CD14-positive monocyte (primary cell): ENCODE measurements around the gene TFAP2C. TPM values are rescaled to one million over a fixed set of nuclear protein-coding genes. Genes with fewer than 3 reads are reported as not detected.

Source experiments
- DNase-seq, 3 donors: peaks; one replicate each; pipeline ENCODE4 v3.0.0-alpha.2; 2011 to 2022
- H2AFZ ChIP-seq: 2 replicates; pipeline ENCODE4 v1.6.0; 2012; ENCODE audit warnings: mild to moderate bottlenecking, low read depth, low read length, inconsistent platforms; ENCODE audit not compliant: insufficient read depth, poor library complexity, severe bottlenecking
- H3K27ac ChIP-seq, 2 donors: 1 replicate in 1 of 2; 2 replicates in 1 of 2; pipeline ENCODE4 v1.5.1; 2012 to 2013; ENCODE audit warnings: low read length in 2 of 2, control low read depth in 1 of 2, inconsistent platforms in 1 of 2, low read depth in 1 of 2, mild to moderate bottlenecking in 1 of 2
- H3K27me3 ChIP-seq, 2 donors: one replicate each; pipeline versions ENCODE4 v1.6.0 to v1.6.1; 2011 to 2013; ENCODE audit warnings: low read length in 2 of 2; ENCODE audit not compliant: control insufficient read depth in 2 of 2, insufficient read depth in 2 of 2
- H3K36me3 ChIP-seq, 2 donors: replicated peaks in 1 of 2; 1 replicate in 1 of 2; 2 replicates in 1 of 2; pipeline versions ENCODE4 v1.5.1 to v1.6.1; 2012 to 2013; ENCODE audit warnings: low read length in 2 of 2, control low read depth in 1 of 2, inconsistent platforms in 1 of 2, mild to moderate bottlenecking in 1 of 2; ENCODE audit not compliant: insufficient read depth in 2 of 2, control insufficient read depth in 1 of 2
- H3K4me1 ChIP-seq, 2 donors: 1 replicate in 1 of 2; 2 replicates in 1 of 2; pipeline versions ENCODE4 v1.5.1 to v1.6.1; 2012 to 2013; ENCODE audit warnings: low read length in 2 of 2, control low read depth in 1 of 2, inconsistent platforms in 1 of 2, mild to moderate bottlenecking in 1 of 2, moderate library complexity in 1 of 2; ENCODE audit not compliant: insufficient read depth in 2 of 2, control insufficient read depth in 1 of 2
- H3K4me2 ChIP-seq: replicated peaks from 2 replicates; pipeline ENCODE3; 2012; ENCODE audit warnings: low read length, moderate library complexity, mild to moderate bottlenecking; ENCODE audit not compliant: poor library complexity, severe bottlenecking; ENCODE audit errors: extremely low read depth
- H3K4me3 ChIP-seq, 3 experiments: fragments of 200-600 bp in 1 of 3; sonication (generic) in 1 of 3; replicated peaks in 1 of 3; 1 replicate in 2 of 3; 2 replicates in 1 of 3; pipeline ENCODE4 v1.5.1; 2011 to 2013; ENCODE audit warnings: low read length in 3 of 3, mild to moderate bottlenecking in 3 of 3, control low read depth in 2 of 3, low read depth in 2 of 3, inconsistent platforms in 1 of 3, moderate library complexity in 1 of 3
- H3K79me2 ChIP-seq: 2 replicates; pipeline ENCODE4 v1.6.0; 2012; ENCODE audit warnings: mild to moderate bottlenecking, control low read depth, inconsistent platforms, low read length, moderate library complexity; ENCODE audit not compliant: insufficient read depth
- H3K9ac ChIP-seq: 2 replicates; pipeline ENCODE4 v1.6.0; 2017; ENCODE audit warnings: low read length, mild to moderate bottlenecking; ENCODE audit not compliant: insufficient read depth, poor library complexity, severe bottlenecking
- H3K9me3 ChIP-seq, 2 donors: replicated peaks in 1 of 2; 1 replicate in 1 of 2; 2 replicates in 1 of 2; pipeline versions ENCODE4 v1.5.1 to v1.6.1; 2012 to 2013; ENCODE audit warnings: low read length in 2 of 2, control low read depth in 1 of 2; ENCODE audit not compliant: control insufficient read depth in 1 of 2, insufficient read depth in 1 of 2
- H4K20me1 ChIP-seq: 2 replicates; pipeline ENCODE4 v1.6.0; 2012; ENCODE audit warnings: mild to moderate bottlenecking, low read length, control low read depth, moderate library complexity; ENCODE audit not compliant: insufficient read depth
- H3K27ac Mint-ChIP-seq, 7 donors: one replicate each; pipeline ENCODE4 v1.8.0; 2020; ENCODE audit warnings: mild to moderate bottlenecking in 7 of 7, mixed read lengths in 7 of 7, moderate library complexity in 6 of 7, inconsistent platforms in 2 of 7
- H3K27me3 Mint-ChIP-seq, 3 donors: one replicate each; pipeline ENCODE4 v1.8.0; 2021 to 2022; ENCODE audit warnings: low read depth in 3 of 3, mild to moderate bottlenecking in 3 of 3, mixed read lengths in 3 of 3, moderate library complexity in 3 of 3, inconsistent platforms in 1 of 3
- H3K36me3 Mint-ChIP-seq, 2 donors: one replicate each; pipeline ENCODE4 v1.8.0; 2020; ENCODE audit warnings: mixed read lengths in 2 of 2, inconsistent platforms in 1 of 2, mild to moderate bottlenecking in 1 of 2
- H3K4me1 Mint-ChIP-seq: one replicate; pipeline ENCODE4 v1.8.0; 2020; ENCODE audit warnings: mild to moderate bottlenecking, mixed read lengths
- H3K4me3 Mint-ChIP-seq, 2 donors: one replicate each; pipeline ENCODE4 v1.8.0; 2020; ENCODE audit warnings: mild to moderate bottlenecking in 2 of 2, mixed read lengths in 2 of 2, moderate library complexity in 1 of 2
- H3K9me3 Mint-ChIP-seq, 7 donors: one replicate each; pipeline ENCODE4 v1.8.0; 2020 to 2022; ENCODE audit warnings: mixed read lengths in 7 of 7, mild to moderate bottlenecking in 6 of 7, moderate library complexity in 6 of 7, inconsistent platforms in 2 of 7
- WGBS: methylation state at CpG from one replicate; pipeline ENCODE4 v1.1.5; 2013; ENCODE audit warnings: missing lambda C conversion rate; ENCODE audit not compliant: insufficient coverage; 5-methylcytosine and 5-hydroxymethylcytosine counted together
- intact Hi-C, 2 donors: fragments of 100-400 bp; cut with micrococcal nuclease; formaldehyde crosslinking; loops; one replicate each; pipeline versions ENCODE4 v1.15.0 to v1.15.1; 2023
- polyA plus RNA-seq, 3 donors: library from polyadenylated mRNA; depleted of rRNA in 1 of 3; unstranded in 2 of 3; stranded (reverse) in 1 of 3; fragments of 300-500 nt in 2 of 3; fragments of >200 nt in 1 of 3; fragmentation: Illumina TruSeq in 2 of 3; gene quantifications; 1 replicate in 2 of 3; 2 replicates in 1 of 3; pipeline ENCODE4 v1.2.3, GENCODE V29; 2012 to 2021
- TF ChIP-seq, protein P1 (sequence below): fragments of 200-600 bp; IDR thresholded peaks from one replicate; pipeline ENCODE4 v1.8.0; 2022; ENCODE audit warnings: antibody characterized with exemption, mild to moderate bottlenecking

Gene TFAP2C
- polyA plus RNA-seq, 3 donors, result not detected

DNA sequence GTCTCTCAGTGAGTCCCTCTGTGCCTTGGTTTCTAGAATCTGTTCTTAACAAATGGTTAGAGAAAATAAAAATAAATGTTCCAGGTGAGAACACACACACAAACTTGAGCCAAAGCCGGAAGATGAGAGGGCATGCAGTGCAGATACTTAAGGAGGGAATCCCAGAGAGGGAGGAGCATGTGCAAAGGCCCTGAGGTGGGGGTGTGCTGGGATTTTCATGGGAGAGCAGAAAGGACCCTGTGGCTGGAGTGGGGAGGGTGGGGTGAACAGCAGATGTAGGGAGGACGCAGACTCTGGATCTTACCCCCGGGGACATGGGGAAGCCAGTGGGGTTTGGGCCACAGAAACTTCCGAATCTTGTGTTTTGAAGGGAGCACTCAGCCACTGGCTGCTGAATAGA lies 17.5 kb downstream of the TFAP2C start:
- TF ChIP-seq, protein P1, sequence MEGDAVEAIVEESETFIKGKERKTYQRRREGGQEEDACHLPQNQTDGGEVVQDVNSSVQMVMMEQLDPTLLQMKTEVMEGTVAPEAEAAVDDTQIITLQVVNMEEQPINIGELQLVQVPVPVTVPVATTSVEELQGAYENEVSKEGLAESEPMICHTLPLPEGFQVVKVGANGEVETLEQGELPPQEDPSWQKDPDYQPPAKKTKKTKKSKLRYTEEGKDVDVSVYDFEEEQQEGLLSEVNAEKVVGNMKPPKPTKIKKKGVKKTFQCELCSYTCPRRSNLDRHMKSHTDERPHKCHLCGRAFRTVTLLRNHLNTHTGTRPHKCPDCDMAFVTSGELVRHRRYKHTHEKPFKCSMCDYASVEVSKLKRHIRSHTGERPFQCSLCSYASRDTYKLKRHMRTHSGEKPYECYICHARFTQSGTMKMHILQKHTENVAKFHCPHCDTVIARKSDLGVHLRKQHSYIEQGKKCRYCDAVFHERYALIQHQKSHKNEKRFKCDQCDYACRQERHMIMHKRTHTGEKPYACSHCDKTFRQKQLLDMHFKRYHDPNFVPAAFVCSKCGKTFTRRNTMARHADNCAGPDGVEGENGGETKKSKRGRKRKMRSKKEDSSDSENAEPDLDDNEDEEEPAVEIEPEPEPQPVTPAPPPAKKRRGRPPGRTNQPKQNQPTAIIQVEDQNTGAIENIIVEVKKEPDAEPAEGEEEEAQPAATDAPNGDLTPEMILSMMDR, result no peak
- Histone ChIP-seq H3K4me3 (no peak overlapping the region), H3K4me1 (no peaks in the 10 kb centered on the region), H2AFZ (no peak overlapping the region), H3K36me3 (no peaks in the 10 kb centered on the region), H3K27ac (no peak overlapping the region), H3K79me2 (no peaks in the 10 kb centered on the region), H3K4me2 (no peak overlapping the region), H3K27me3 (no peaks in the 10 kb centered on the region), H4K20me1 (no peaks in the 10 kb centered on the region), H3K9me3 (no peaks in the 10 kb centered on the region), H3K9ac (no peak overlapping the region)
- H3K27ac Mint-ChIP-seq, result no peak overlapping the region
- WGBS, result 93% methylated on average over 3 of the region's 4 CpGs
- intact Hi-C loops, result no loop called here
- H3K36me3 Mint-ChIP-seq, result no peaks in the 10 kb centered on the region
- H3K4me1 Mint-ChIP-seq, result no peaks in the 10 kb centered on the region
- no peak overlapping the region for H3K4me3 Mint-ChIP-seq
- DNase-seq, result no peak
- H3K27me3 Mint-ChIP-seq, result peaks cover 7 to 19% (median 12%) of the 10 kb centered on the region in 3 donors
- peaks cover 0 to 1% (median 0%) of the 10 kb centered on the region in 7 donors for H3K9me3 Mint-ChIP-seq

DNA sequence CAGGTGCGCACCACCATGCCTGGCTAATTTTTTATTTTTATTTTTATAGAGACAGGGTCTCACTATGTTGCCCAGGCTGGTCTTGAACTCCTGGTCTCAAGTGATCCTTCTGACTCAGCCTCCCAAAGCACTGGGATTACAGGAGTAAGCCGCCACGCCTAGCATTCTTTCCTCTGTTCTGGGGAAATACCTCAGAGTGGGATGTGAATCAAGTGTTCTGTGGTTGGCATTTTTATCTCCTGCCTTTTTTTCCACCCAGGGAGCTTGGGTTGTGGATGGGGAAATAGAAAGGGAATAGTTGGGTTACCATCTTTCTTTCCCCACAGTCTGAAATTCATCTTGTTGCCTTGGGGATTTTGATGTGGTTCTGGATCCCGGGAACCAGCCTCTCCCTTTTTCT lies 24.1 kb downstream of the TFAP2C start:
- intact Hi-C loops, result no loop called here
- H3K27me3 Mint-ChIP-seq, result peaks cover 6 to 15% (median 8%) of the 10 kb centered on the region in 3 donors
- no peaks in the 10 kb centered on the region for H4K20me1 ChIP-seq
- H3K4me1 Mint-ChIP-seq, result no peaks in the 10 kb centered on the region
- no peaks in the 10 kb centered on the region for H3K9me3 ChIP-seq
- H3K9me3 Mint-ChIP-seq, result peaks cover 0 to 3% (median 0%) of the 10 kb centered on the region in 7 donors
- H3K27ac ChIP-seq, result no peak overlapping the region
- WGBS, result no CpG with 5 or more reads among the region's 4 CpGs
- H3K4me3 ChIP-seq, result no peak overlapping the region
- no peak overlapping the region for H2AFZ ChIP-seq
- no peak for DNase-seq
- TF ChIP-seq, protein P1, result no peak
- H3K4me3 Mint-ChIP-seq, result no peak overlapping the region
- H3K4me2 ChIP-seq, result no peak overlapping the region
- H3K27ac Mint-ChIP-seq, result no peak overlapping the region
- H3K4me1 ChIP-seq, result no peaks in the 10 kb centered on the region
- H3K79me2 ChIP-seq, result no peaks in the 10 kb centered on the region
- no peak overlapping the region for H3K9ac ChIP-seq
- H3K36me3 Mint-ChIP-seq, result no peaks in the 10 kb centered on the region
- no peaks in the 10 kb centered on the region for H3K27me3 ChIP-seq
- H3K36me3 ChIP-seq, result no peaks in the 10 kb centered on the region
